IPS-20b (cell line): Measurements from ENCODE around the gene SLC5A10.

Experiments used
- H3K27ac ChIP-seq: one replicate; pipeline ENCODE4 v1.5.1; 2013; ENCODE audit warnings: low read length
- H3K27me3 ChIP-seq: 2 replicates; pipeline ENCODE4 v1.6.1; 2013; ENCODE audit warnings: mild to moderate bottlenecking, low read length, inconsistent platforms; ENCODE audit not compliant: insufficient read depth
- H3K36me3 ChIP-seq: 2 replicates; pipeline ENCODE4 v1.6.1; 2013; ENCODE audit warnings: low read depth, mild to moderate bottlenecking, inconsistent platforms, low read length, moderate library complexity; ENCODE audit not compliant: insufficient read depth
- H3K4me1 ChIP-seq: 2 replicates; pipeline ENCODE4 v1.6.1; 2013; ENCODE audit warnings: mild to moderate bottlenecking, control low read depth, inconsistent platforms, low read length, moderate library complexity; ENCODE audit not compliant: insufficient read depth
- H3K4me3 ChIP-seq: 2 replicates; pipeline ENCODE4 v1.5.1; 2013; ENCODE audit warnings: mild to moderate bottlenecking, low read length, inconsistent platforms
- H3K9ac ChIP-seq: 2 replicates; pipeline ENCODE4 v1.6.1; 2013; ENCODE audit warnings: low read depth, mild to moderate bottlenecking, inconsistent platforms, low read length, moderate library complexity
- H3K9me3 ChIP-seq: 2 replicates; pipeline ENCODE4 v1.6.1; 2013; ENCODE audit warnings: mild to moderate bottlenecking, low read depth, low read length, inconsistent platforms; ENCODE audit not compliant: insufficient read depth

The SLC5A10 gene

GRCh38 chr17:18991531-18992315 lies 39.8 kb downstream of the SLC5A10 start:
- no peak overlapping the region for H3K9ac ChIP-seq
- H3K4me3 ChIP-seq: no peak overlapping the region
- no peaks in the 10 kb centered on the region for H3K4me1 ChIP-seq
- no peaks in the 10 kb centered on the region for H3K9me3 ChIP-seq
- H3K36me3 ChIP-seq: peaks cover 25% of the 10 kb centered on the region
- no peaks in the 10 kb centered on the region for H3K27me3 ChIP-seq
- H3K27ac ChIP-seq: no peak overlapping the region

DNA sequence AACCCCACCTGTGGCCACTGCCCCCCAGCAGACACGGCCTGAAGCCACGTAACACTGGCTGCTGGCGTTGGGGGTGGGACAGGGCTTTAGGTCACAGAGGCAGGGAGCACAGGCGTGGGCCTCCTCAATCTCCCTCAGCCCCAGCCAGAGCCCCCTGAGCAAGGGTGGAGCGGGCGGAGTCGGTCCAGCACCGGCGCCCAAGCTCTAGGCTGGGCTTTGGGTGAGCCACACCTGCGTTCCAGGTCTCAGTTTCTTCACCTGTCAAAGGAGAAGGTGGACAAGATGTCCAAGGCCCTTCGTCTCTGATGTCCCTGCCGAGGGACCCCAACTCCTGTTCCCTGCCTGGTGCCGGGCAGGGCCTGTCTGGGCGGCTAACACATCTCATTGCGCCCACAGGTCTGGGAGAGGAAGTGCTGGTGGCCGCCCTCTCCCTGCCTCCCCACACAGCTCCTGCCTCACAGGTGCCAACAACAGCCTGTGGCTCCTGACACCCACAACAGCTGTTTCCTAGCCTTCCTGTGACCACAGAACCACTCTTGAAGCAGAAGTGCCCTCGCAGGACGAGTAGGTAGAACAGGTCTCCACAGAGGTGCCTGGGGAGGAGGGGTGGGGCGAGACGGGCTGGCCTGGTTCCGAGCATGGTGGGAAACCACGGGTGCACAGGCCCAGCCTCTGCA lies 40.6 kb downstream of the SLC5A10 start:
- Histone ChIP-seq H3K27ac (no peak overlapping the region), H3K36me3 (peaks cover 24% of the 10 kb centered on the region)

DNA sequence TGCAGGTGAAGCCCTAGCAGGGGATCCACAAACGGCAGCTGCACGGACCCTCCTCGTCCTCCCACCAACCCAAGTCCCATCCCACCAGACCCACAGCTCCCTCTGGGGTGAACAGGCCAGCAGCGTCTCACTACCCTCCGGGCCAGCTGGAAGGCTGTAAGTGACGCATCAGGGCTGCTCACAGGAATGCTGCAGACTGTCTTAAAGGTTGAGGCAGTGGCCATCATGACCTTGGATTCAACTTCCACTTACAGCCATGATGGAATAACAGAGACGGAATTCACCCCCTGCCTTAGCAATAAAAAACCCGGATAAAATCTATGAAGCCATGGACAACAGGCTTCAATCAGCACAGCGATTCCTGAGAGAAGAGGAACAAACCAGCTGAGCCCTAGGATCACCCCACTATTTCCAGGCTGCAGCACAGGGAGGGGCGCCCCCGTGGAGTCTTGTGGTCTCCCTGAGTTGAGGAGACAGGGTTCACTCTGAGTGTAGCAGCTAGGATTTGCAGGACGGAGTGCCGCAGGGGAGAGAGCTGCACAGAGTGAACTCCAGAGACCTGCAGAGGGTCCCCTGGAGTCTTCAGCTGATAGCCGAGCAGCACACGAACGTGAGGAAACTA lies 42.1 kb downstream of the SLC5A10 start:
- H3K9ac ChIP-seq: no peak overlapping the region

More for the DNA sequence above, 40.6 kb downstream of the SLC5A10 start:
- Histone ChIP-seq H3K9me3 (no peaks in the 10 kb centered on the region), H3K27me3 (no peaks in the 10 kb centered on the region), H3K4me3 (no peak overlapping the region), H3K9ac (no peak overlapping the region), H3K4me1 (no peaks in the 10 kb centered on the region)

GRCh38 chr17:18994631-18995030 lies 42.7 kb downstream of the SLC5A10 start:
- Histone ChIP-seq H3K27ac (no peak overlapping the region), H3K4me3 (no peak overlapping the region), H3K36me3 (peaks cover 24% of the 10 kb centered on the region), H3K9me3 (no peaks in the 10 kb centered on the region), H3K27me3 (no peaks in the 10 kb centered on the region), H3K9ac (no peak overlapping the region), H3K4me1 (no peaks in the 10 kb centered on the region)

More for the DNA sequence above, 42.1 kb downstream of the SLC5A10 start:
- Histone ChIP-seq H3K9me3 (no peaks in the 10 kb centered on the region), H3K27me3 (no peaks in the 10 kb centered on the region), H3K4me1 (no peaks in the 10 kb centered on the region), H3K36me3 (peaks cover 23% of the 10 kb centered on the region), H3K27ac (no peak overlapping the region), H3K4me3 (no peak overlapping the region)

DNA sequence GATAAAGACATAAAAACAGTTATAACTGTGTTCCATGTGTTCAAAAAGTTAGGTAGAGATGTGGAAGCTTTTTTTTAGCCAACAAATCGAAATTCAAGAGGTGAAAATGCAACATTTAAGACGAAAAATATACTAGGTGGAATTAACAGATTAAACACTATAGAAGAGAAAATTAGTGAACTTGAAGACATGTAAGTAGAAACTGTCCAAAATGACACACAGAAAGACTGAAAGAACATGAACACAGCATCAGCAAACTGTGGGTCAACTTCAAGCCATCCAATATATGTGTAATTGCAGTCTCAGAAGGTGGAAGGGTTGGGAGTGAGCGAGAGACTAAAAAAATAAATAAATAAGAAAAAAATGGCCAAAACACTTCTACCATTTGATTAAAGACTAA lies 43.3 kb downstream of the SLC5A10 start:
- H3K4me3 ChIP-seq: no peak overlapping the region
- H3K27ac ChIP-seq: no peak overlapping the region
- peaks cover 23% of the 10 kb centered on the region for H3K36me3 ChIP-seq
- H3K9ac ChIP-seq: no peak overlapping the region
- H3K4me1 ChIP-seq: no peaks in the 10 kb centered on the region
- no peaks in the 10 kb centered on the region for H3K9me3 ChIP-seq
- H3K27me3 ChIP-seq: no peaks in the 10 kb centered on the region

DNA sequence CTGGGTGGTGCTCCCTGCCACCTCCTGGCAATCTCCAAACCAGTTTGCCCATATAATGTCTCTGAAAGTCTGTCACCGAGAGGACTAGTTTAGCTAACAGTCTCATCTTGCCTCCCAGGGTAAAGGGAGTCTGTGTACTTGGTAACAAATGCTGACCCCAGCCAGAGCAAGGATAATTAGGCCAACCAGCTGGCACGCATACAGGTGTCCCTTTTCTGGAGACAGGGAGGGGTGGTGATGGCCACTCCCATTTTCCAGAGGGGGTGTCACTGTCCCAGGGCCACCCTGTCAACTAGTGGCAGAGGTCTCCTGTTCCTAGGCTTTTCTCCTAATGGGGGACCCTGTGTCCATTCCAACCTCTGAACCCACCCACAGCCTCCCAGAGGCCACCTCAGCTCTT lies 44.5 kb downstream of the SLC5A10 start:
- H3K4me3 ChIP-seq: no peak overlapping the region
- no peaks in the 10 kb centered on the region for H3K27me3 ChIP-seq
- peaks cover 34% of the 10 kb centered on the region for H3K36me3 ChIP-seq
- H3K9ac ChIP-seq: no peak overlapping the region
- H3K9me3 ChIP-seq: no peaks in the 10 kb centered on the region
- 0 out of 2 replicates have a peak, but pooled peaks cover 1% of the 10 kb centered on the region for H3K4me1 ChIP-seq
- no peak overlapping the region for H3K27ac ChIP-seq

GRCh38 chr17:18997650-18998196 lies 45.8 kb downstream of the SLC5A10 start:
- Histone ChIP-seq H3K27me3 (no peaks in the 10 kb centered on the region), H3K9ac (no peak overlapping the region), H3K27ac (no peak overlapping the region), H3K4me1 (peaks cover 7% of the 10 kb centered on the region; the same call in 1 of the 2 replicates), H3K4me3 (no peak overlapping the region), H3K9me3 (no peaks in the 10 kb centered on the region), H3K36me3 (peaks cover 41% of the 10 kb centered on the region)

- H3K4me3 ChIP-seq: no peak overlapping the region
- peaks cover 10% of the 10 kb centered on the region; the same call in 1 of the 2 replicates for H3K4me1 ChIP-seq
- H3K36me3 ChIP-seq: peaks cover 47% of the 10 kb centered on the region
- no peaks in the 10 kb centered on the region for H3K27me3 ChIP-seq
- H3K9me3 ChIP-seq: no peaks in the 10 kb centered on the region
- H3K9ac ChIP-seq: no peak overlapping the region
- H3K27ac ChIP-seq: no peak overlapping the region
Measured at GRCh38 chr17:18999394-18999793, 47.4 kb downstream of the SLC5A10 start.

GRCh38 chr17:18999911-19000310 lies 47.9 kb downstream of the SLC5A10 start:
- Histone ChIP-seq H3K4me3 (no peak overlapping the region), H3K27ac (no peak overlapping the region), H3K4me1 (peaks cover 10% of the 10 kb centered on the region; the same call in 1 of the 2 replicates), H3K36me3 (peaks cover 47% of the 10 kb centered on the region), H3K9ac (no peak overlapping the region), H3K9me3 (no peaks in the 10 kb centered on the region), H3K27me3 (no peaks in the 10 kb centered on the region; the same call in 1 of the 2 replicates)

DNA sequence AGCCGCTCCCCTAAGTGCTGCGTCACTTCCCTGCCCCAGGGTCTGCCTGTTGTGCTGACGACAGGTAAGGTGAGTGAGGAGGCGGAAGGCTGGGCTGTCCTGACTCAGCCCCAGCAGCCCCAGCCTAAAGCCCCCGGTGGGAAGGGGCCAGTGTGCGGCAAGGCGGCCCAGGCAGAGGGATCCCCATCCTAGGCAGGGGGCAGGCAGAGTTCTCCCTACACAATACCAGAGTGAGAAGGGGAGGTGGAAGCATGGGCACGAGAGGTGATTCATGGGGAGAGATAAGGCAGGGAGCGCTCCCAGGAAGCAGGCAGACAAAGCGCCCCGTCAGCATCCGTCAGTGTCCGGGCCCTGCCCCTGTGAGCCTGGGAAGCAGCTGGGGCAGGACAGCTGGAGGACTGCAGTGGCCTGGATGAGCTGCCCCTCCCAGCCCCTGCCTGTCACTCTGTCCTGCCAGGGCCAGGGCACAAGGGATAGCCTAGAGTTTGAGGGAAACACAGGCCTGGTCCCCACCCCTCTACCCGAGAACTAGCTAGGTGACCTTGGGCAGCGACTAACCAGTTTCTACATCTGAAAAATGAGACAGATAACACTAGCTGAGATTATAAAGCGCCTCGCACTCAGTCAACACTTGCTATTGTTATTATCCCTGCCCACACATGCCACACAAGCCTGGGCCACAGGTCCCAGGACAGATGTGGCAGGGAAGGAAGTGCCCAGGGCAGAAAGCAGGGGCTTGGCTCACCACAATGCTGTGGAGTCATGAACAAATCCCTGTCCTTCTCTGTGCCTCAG lies 48.8 kb downstream of the SLC5A10 start:
- Histone ChIP-seq H3K9ac (no peak overlapping the region), H3K27me3 (no peaks in the 10 kb centered on the region; the same call in 1 of the 2 replicates), H3K27ac (no peak overlapping the region), H3K9me3 (no peaks in the 10 kb centered on the region), H3K36me3 (peaks cover 47% of the 10 kb centered on the region), H3K4me3 (no peak overlapping the region), H3K4me1 (peaks cover 10% of the 10 kb centered on the region; the same call in 1 of the 2 replicates)
